Endothelial cell of umbilical vein (primary cell): ENCODE results near the gene CFAP65.

Experiments
- EZH2 ChIP-seq: IDR thresholded peaks from 2 replicates; pipeline ENCODE4 v1.6.1; 2012; ENCODE audit warnings: borderline replicate concordance, low read depth, mild to moderate bottlenecking, moderate library complexity, low read length, inconsistent platforms; ENCODE audit not compliant: severe bottlenecking
- MYC ChIP-seq: IDR thresholded peaks from one replicate; pipeline ENCODE4 v1.6.1; 2011; ENCODE audit warnings: mild to moderate bottlenecking, low read depth, low read length
- POLR2A ChIP-seq: IDR thresholded peaks from 2 replicates; pipeline ENCODE4 v1.6.1; 2012; ENCODE audit warnings: low read depth, mild to moderate bottlenecking, control low read depth, low read length
- POLR2AphosphoS5 ChIP-seq: IDR thresholded peaks from 2 replicates; pipeline ENCODE4 v1.6.1; 2012; ENCODE audit warnings: low read depth, mild to moderate bottlenecking, control low read depth, low read length, moderate library complexity; ENCODE audit not compliant: insufficient read depth
- TF ChIP-seq, protein P1 (sequence below), 2 donors: IDR thresholded peaks; 1 replicate in 1 of 2; 2 replicates in 1 of 2; pipeline ENCODE4 v1.5.1; 2011; ENCODE audit warnings: low read length in 2 of 2, mild to moderate bottlenecking in 2 of 2, moderate library complexity in 2 of 2, control low read depth in 1 of 2, inconsistent platforms in 1 of 2, low read depth in 1 of 2; ENCODE audit not compliant: insufficient read depth in 1 of 2; ENCODE audit errors: extremely low read depth in 1 of 2
- TF ChIP-seq, protein P2 (sequence below): IDR thresholded peaks from 2 replicates; pipeline ENCODE4 v1.6.1; 2011; ENCODE audit not compliant: insufficient read depth, insufficient read length

DNA sequence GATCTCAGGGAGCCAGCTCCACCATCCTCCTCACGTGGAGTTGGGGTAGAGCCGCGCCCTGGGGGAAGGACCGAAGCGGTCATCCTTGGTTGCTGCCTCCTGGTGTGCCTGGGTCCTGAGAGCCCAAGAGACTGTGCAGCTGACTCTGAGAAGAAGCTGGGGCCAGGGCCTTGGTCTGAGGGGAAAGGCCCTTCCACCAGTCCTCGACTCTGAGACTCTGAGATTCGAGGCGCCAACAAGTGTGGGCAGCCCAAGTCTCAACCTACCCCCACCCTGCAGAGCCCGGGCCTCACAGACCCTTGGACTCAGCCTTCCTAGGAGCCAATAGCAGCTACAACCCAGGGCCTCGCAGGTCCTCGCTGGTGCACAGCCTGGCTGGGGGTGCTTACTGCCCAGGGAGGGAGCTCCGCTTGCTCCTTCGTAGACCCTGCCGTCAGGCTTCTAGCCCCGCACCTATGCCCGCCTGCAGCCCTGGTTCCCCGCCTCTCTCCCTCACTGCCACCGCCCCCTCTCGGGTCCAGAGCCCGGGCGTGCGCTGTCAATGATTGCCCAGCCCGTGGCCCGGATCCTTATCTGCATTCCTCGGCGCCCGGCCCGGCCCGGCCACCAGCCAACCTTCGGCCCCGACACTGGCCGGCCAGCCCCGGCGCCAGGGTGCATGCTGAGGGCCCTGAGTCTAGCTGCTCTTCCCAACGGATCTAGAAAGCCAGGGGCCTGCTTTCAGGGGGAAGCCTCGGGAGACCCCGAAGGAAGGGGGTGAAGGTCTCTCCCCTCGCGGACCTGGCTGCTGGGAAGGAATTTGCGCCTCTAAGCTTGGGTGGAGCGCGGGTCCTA lies 17.4 kb upstream of the CFAP65 start:
- TF ChIP-seq, protein P1, sequence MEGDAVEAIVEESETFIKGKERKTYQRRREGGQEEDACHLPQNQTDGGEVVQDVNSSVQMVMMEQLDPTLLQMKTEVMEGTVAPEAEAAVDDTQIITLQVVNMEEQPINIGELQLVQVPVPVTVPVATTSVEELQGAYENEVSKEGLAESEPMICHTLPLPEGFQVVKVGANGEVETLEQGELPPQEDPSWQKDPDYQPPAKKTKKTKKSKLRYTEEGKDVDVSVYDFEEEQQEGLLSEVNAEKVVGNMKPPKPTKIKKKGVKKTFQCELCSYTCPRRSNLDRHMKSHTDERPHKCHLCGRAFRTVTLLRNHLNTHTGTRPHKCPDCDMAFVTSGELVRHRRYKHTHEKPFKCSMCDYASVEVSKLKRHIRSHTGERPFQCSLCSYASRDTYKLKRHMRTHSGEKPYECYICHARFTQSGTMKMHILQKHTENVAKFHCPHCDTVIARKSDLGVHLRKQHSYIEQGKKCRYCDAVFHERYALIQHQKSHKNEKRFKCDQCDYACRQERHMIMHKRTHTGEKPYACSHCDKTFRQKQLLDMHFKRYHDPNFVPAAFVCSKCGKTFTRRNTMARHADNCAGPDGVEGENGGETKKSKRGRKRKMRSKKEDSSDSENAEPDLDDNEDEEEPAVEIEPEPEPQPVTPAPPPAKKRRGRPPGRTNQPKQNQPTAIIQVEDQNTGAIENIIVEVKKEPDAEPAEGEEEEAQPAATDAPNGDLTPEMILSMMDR (IDR thresholded peaks at IDR 0.05; ENCODE audit: extremely low read depth in 1 of 2, insufficient read depth in 1 of 2, low read depth in 1 of 2, low read length in 2 of 2) = no peak
- TF ChIP-seq POLR2AphosphoS5 = no peak
- TF ChIP-seq MYC = no peak
- TF ChIP-seq, protein P2, sequence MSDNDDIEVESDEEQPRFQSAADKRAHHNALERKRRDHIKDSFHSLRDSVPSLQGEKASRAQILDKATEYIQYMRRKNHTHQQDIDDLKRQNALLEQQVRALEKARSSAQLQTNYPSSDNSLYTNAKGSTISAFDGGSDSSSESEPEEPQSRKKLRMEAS = no peak
- no peak for TF ChIP-seq POLR2A
- peak; percentile 76 for TF ChIP-seq EZH2
